DMS 273 treated with DMSO at 0.1 percent for 48 hours (cell line): ENCODE data around the gene EGFR.

Source experiments
- DNase-seq: peaks from one replicate; lab custom pipeline; 2025; lab: John Stamatoyannopoulos, UW

The EGFR gene

DNA sequence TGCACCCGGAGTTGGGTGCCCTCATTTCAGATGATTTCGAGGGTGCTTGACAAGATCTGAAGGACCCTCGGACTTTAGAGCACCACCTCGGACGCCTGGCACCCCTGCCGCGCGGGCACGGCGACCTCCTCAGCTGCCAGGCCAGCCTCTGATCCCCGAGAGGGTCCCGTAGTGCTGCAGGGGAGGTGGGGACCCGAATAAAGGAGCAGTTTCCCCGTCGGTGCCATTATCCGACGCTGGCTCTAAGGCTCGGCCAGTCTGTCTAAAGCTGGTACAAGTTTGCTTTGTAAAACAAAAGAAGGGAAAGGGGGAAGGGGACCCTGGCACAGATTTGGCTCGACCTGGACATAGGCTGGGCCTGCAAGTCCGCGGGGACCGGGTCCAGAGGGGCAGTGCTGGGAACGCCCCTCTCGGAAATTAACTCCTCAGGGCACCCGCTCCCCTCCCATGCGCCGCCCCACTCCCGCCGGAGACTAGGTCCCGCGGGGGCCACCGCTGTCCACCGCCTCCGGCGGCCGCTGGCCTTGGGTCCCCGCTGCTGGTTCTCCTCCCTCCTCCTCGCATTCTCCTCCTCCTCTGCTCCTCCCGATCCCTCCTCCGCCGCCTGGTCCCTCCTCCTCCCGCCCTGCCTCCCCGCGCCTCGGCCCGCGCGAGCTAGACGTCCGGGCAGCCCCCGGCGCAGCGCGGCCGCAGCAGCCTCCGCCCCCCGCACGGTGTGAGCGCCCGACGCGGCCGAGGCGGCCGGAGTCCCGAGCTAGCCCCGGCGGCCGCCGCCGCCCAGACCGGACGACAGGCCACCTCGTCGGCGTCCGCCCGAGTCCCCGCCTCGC lies at the start of gene EGFR:
TSS of gene EGFR (plus strand) at position 657 of the 830 bp plus-strand sequence. CDS start 261 bp downstream, outside the sequence.
- DNase-seq = no peak

DNA sequence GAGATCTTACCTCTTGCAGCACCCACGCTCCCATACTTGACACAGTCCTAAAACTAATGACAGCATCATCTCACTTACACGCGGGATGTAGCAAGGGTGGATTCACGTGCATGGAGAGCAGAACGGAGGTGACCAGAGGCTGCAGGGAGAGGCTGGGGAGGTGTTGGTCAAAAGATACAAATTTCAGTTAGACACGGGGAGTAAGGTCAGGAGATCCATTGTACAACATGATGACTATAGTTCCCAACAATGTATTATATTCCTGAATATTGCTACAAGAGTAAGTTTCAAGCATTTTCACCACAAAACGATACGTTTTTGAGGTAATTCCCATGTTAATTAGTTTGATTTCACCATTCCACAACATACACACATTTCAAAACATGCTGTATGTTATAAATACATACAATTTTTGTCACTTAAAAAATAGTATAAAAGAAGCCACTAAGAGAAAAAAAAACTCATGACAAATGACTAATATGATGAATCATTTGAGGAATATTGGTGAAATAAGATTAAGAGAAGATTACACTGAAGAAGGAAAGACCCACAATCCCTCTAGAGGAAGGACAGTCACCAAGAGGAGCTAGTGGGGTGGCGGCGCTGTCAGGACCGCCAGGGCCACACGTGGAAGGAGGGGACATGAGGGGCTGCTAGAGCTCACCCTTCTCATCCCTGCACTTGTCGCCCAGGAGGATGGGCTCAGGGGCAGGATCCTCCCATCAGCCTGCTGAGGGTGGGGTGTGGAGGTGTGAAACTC lies 49.4 kb upstream of the EGFR start:
- no peak for DNase-seq

DNA sequence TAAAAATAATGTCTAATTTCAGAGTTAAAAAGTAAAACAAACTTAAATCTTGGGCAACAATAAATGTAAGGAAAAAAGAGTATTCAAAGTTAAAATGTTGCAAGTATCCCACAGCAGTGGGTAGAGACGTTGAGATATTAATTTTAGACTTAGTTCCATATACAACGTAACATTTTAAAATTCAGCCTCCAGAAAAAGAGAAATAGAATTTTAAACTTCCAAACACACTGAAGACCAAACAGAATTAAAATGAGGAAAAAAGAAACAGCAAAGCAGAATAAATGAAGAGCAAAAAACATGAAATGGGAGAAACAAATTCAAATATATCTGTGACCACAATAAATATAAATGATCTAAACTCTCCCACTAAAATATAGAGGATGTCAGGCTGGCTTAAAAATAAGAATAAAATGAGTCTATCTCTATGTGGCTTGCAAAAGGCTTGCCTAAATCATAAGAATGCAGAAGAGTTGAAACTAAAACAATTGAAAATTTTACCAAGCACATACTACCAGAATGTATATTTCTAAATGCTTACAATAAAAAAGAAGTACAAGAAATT lies 46.0 kb upstream of the EGFR start:
- DNase-seq = no peak

DNA sequence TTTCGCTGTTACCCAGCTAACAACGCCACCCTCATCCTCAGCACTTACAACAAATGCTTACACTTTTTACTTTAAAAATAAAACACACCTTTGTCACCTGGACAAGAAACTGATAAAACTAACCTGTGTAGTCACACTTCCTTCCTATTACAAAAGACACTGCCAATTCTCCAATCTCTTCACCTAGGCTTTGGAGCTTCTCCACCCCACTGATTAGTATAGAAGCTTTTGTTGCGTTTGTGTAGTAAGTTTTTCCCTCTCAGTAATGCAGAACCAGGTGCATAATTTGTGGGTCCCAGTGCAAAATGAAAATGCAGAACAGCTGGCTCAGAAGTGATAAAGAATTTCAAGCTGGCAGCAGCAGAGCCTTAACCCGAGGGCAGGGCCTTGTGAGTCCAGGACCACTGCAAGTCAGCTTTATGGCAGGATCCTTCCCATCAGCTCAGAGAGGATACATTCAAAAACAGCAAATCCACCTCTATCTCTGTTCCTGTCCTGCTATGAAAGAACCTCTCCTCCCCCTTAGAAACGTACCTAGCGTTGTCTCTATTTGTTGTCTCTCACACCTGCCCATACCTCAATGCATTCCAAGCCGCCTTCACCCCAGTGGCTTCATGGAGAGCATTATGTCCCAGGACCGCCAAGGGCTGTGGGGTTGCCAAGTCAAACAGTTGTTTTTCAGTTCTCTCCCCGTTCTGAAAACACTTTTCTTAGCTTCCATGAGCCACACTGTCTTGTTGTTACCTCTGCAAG lies 40.3 kb upstream of the EGFR start:
- no peak for DNase-seq

DNA sequence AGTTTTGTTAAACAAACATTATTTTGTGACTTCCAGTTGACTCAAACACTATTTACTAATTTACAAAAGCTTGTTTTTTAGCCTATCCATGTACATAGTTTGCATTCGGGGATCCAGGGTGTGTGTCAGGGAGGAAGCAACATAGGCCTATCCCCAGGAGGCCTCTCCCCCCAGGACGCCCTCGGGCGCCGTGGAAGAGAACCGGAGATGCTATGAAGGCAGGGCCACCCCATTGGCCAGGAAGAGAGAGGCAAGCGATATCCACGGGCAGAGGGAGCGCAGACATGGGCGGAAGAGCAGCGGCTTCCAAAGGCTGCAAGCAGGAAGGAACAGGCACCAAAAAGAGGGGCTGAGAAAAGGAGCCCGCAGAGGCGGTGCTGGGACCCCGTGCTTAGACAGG lies 38.3 kb upstream of the EGFR start:
- no peak for DNase-seq

DNA sequence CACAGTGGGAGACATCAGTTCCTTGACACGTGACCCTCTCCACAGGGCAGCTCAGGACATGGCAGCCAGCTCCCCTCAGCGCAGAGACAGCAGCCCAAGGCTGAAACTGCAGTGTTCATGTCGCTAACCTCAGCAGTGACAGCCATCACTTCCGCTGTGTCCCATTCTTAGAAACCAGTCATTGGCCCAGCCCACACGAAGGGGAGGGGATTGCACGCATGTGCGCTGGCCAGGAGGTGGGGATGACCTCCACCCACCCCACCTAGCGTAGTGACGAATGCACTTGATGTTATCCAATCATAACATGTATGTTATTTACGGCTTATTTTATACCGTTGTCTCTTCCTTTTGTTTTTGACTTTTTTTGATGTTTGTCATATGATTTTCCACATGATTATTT lies 36.9 kb upstream of the EGFR start:
- DNase-seq = no peak

DNA sequence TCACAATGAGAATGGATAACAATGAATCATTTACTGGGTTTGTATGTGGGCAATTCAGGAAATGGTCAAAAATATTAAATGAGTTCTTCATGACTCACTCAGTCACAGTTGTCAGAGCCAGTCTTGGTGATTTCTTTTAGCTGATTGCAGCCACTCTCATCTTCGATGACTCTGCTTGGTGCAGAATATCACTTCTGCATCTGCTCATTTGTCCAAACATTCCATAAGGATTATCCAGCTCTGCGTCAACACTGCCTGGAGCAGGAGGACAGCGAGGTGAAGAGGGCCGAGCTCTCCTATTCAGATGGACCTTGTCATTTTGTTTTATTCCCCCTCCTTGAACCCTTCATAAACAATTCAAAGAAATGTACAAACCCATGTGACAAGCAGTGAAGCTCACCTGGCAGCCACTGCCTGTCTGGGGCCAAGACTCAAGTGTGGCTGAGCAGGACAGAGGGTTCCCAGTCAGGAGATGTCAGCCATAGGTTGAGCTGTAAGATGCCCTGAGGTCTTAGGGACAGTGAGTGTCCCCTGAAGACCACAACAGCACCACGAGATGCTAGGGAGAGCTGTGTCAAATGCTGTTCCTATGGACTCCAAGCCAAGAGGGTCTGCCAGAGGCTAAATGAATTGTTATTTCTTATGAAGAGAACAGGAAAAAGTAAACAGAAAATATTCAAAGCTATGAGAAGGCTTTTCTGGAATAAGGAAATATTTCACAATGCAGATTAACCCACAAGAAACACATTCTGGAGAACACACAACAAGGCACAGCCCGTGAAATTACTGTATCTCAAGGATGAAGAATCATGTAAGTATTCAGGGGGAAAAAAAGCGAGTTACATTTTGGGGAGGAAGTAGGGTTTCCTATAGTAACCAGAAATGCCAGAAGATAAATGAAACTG lies 33.1 kb upstream of the EGFR start:
- no peak for DNase-seq

DNA sequence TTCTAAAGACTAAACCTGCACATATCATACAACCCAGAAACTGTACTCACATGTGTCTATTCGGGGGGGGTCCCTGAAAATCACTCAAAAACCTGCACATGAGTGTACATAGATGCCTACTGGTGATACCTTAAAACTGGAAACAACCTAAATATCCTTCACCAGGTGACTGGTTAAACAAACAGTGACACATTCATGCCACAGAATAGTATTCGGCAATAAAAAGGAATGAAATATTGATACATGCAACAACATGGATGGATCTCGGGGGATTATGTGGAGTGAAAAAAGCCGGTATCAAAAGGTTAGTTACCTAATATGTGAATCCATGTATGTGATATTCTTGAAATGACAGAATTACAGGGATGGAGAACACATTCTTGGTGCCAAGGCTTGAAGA lies 32.1 kb upstream of the EGFR start:
- DNase-seq = no peak

DNA sequence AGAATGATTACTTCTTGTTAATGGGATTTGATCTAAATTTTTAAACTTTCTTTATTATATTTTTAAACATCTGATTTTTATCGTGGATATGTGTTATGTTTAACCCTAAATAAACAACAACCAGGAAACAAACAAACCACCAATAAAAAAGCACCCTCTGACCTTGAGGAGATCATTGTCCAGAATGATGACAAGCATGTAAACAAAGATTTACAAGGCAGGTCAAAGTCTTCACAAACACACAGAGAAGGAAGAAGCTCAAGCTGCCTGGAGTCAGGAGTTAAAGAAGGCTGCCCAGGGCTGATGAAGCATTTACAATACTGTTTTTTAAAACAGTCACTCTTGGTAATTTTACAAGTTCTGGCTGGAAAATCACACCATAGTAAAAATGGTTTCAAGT lies 31.0 kb upstream of the EGFR start:
- no peak for DNase-seq

DNA sequence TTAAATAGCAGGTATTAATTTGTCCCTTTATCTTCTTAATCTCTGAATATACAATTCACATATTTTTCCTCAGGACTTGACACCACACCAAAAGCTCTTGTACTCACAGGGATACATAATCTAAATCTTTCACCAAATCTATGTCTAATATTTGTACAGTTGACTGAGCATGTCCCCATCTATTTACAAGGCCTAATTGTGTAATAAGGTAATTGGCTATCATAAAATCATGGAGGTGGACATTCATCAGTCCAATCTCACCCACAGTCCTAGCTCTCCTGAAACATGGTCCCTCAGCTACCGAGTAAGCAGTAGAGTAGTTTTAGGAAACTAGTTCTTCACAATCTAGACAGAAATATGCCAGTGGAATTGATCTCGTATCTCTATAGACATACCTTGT lies 30.3 kb upstream of the EGFR start:
- no peak for DNase-seq

DNA sequence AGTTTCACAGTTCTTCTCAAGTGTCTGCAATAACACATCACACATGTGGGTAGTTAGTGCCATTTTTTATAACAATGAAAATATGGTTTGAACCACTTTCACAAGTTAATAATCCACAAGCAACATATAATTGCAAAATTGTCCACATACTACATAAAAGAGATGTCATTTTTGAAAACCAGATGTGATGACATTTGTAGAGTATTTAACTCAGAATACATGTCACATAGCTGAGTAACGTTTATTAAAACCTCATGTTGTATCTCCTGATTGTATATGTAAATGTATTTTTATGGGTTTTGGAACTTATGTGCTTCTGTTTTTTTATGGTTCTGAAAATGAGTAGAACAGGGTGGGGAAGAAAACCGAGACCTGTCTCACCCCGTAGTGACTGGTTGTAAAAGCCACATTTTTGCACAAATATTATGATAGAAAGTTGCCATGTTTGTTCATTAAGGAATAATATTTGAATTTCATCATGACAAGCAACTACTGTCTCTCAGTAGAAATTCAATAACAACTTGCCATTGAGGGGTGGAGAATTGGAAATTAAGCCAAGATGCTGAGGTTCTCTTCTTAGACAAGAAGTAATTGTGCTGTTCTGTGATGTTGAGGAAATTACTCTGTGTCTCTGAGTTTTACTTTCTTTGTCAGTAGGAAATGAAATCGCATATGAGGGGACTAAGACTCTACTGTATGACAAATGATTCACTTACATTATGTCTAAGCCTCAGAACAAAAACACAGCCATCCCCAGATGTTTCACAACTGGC lies 29.2 kb upstream of the EGFR start:
- no peak for DNase-seq

DNA sequence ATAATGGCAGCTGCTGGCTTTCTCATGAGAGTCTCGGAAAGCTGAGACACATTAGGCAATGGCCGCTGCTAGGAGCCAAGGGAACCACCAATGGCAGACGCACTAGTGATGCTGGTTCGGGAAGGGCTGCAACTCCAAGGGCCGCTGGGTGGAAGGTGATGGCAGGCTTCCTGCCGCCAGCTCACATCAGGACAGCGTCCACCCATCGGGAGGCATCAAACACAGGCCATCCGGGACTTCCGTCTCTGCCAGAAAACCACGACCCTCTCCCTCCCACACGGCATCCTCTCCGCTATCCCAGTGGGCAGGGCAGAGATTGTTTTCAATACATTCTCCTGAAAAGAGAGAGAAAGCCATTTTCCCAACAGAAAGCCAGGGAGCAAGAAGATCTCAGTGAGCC lies 27.5 kb upstream of the EGFR start:
- no peak for DNase-seq

DNA sequence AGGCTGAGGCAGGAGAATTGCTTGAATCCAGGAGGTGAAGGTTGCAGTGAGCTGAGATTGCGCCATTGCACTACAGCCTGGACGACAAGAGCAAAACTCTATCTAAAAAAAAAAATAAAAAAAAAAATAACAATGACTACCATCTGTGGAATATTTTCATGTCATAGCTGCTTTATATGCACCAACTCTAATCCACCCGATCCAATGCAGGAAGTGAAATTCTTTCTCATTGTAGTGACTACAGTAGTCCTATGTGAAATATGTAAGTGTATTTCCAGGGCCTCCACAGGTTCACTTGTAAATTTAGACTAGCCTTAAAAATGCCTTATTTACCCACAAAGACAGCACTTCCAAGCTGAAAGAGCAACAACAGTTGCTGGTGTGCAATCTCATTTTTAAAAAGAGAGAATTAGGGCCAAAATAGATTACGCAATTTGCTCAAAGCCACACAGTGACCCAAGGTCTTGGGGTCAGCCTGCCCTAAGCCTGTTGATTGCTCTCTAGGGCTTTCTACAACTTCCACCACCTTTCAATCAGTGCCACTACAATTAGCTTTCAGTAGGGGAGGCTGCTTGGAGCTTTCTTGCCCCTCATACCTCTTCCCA lies 25.8 kb upstream of the EGFR start:
- DNase-seq = no peak

DNA sequence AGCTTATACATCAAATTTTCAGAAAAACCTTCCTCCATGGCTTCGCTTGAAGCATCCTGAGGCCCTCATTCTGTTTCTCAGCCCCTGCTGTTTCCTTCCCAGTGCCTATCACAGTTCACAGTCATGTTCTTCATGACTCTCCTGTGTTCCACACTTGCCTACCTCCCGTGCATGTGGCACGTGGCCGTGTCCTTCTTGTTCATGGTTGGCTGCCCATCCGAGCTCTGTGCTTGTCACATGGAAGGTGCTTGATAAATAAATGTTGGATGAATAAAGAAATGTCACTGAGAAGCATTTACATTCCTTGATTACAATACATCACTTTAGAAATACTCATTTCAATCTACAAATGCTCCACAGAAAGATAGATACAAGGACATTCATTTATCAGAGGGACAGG lies 23.7 kb upstream of the EGFR start:
- DNase-seq = no peak

DNA sequence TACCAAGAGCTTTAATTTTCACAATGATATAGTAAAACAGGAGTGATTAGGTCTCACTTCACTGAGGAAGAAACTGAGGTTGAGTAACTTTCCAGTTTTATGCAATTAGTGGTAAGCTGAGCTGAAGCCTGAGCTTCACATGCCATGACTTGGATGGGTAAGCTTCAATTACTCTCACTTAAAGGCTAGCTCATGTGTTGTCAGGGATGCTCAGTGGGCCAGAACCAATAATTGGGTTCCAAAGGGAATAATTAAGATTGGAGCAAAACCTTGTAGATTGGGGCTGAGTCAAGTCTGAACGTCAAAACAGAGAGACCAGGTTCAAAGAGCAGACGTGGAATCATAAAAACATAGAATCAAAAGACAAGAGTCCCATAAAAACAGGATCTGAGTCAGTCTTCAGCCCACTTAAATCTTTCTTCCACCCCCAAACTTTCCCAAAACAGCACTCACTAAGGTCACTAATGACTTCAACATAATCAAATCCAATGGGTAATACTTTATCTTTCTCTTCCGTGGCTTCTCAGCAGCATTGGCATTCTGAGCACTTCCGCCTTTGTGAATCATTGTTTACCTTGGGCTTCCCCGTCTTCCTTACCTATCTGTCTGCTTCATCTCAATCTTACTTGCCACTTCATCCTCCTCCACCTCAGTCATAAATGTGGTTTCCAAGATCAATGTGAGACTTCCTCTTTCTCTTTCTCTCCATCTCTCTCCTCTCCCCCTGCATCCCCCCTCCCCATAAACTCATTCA lies 23.0 kb upstream of the EGFR start:
- no peak for DNase-seq

DNA sequence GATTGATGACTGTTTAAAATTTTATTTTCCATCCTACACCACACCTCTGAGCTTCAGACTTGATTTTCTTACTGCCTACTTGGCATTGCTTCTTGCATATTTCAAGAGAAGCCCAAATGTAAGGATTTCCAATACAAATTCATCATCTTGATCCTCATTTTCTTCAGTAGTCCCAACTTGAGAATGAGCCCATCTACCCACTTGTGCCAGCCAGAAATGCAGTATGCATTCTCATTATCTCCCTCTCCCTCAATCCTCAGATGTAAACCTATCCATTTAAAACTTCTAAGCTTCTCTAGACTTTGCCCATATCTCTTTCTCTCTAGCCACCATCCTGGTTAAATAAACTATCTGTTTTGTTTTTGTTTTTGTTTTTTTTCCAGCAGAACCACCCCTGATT lies 22.4 kb upstream of the EGFR start:
- DNase-seq = no peak

DNA sequence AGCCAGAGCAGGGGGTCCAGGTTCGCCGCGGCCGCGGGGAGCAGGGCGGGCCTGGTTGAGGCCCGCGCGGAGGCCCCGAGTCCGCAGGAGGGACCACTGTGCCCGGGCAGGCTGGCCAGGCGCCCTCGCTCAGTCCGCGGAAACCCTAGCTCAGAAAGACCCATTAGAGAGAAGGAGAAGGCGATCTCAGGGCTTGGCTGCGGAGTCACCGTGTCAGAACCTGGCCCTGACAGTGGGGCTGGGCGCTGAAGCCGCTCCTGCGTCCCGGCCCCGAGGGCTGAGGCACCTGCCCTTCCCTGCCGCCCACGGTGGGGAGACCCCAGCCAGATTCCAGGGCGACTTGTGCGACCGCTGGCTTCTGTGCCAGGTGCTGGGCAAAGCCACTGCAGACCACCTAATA lies 14.2 kb upstream of the EGFR start:
- no peak for DNase-seq

DNA sequence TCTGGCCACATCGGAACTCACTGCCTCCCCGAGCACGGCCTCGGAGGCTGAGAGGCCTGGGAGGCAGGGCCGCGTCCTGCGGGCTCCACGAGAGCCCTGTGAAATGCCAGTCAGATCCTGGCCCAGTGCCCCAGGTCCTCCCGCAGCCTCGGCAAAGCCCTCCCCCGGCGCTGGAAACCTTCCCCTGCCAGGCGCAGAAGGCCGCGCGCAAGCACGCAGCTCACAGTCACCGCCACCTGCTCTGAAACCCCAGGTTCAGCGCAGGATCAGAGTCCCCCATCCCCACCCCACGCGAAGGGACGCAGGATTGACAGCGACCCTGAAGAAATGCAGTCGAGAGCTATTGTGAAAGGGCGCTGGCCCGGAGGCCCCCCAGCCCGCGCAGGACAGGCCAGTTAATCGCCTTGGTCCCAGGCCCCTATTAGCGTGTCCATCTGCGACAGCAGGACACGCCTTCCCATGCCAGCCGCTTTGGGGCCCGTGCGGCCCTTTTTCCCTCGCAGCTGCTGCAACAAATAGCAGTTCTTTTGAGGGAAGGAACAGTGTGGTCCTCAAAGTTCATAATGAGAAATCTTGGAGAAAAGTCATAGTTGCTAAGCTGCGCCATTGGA lies 13.5 kb upstream of the EGFR start:
- DNase-seq = no peak

DNA sequence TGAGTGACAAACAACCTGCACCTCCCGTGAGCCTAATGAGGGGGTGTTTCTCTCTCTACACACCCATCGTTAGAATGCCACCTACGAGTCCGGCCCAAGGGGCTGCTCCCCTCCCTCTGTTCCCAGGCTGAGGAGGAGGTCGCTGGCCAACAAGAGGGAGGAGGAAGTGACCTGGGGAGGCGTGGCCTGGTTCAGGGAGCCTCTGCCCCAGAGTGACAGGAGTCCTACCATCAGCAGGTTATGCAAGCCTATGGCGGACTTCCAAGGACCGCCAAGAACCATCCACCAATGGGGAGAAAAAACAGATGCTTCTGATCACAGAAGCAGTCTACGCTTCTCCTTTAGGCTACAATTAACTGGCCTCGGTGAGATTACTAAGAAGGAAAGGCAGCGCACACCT lies 12.3 kb upstream of the EGFR start:
- DNase-seq = no peak
